ENCODE measurements around the gene TCERG1L.

DNA sequence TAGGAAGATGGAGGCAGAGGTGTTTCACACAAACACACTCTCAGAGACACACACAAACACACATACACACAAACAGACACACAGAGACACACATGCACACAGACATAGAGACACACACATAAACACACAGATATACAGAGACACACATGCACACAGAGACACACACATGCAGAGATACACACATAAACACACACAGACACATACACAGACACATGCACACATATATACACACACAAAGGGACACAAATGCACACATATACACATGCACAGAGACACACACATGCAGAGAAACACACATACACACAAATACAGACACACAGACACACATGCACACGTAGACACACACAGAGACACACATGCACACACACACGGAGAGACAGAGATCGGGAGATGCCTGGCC, 163.3 kb downstream of the TCERG1L start:
- TF ChIP-seq CTCF (IDR thresholded peaks at IDR 0.05; ENCODE audit: insufficient read depth, low read length, poor library complexity, severe bottlenecking) (no peak), EZH2phosphoT487 (conservative IDR thresholded peaks at IDR 0.05; ENCODE audit: low read length) (no peak)

Data from SU-DHL-6 (cell line).